Measurements from ENCODE around the gene BCDIN3D.

DNA sequence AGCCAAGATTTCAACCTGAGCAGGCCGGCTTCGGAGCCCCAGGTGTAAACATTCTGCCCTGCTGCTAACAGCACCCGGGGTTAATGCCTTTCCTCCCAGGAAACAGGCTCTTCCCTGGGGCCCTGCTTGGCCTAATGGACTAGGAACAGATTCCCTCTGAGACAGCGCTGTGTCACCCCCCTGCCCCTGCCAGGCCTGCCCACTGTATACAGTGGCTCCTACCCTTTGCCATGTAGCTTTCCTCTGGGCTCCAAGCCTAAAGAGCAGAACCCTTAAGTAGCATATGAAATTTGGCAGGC is 28.3 kb upstream of the BCDIN3D start:
- TF ChIP-seq, protein P1, sequence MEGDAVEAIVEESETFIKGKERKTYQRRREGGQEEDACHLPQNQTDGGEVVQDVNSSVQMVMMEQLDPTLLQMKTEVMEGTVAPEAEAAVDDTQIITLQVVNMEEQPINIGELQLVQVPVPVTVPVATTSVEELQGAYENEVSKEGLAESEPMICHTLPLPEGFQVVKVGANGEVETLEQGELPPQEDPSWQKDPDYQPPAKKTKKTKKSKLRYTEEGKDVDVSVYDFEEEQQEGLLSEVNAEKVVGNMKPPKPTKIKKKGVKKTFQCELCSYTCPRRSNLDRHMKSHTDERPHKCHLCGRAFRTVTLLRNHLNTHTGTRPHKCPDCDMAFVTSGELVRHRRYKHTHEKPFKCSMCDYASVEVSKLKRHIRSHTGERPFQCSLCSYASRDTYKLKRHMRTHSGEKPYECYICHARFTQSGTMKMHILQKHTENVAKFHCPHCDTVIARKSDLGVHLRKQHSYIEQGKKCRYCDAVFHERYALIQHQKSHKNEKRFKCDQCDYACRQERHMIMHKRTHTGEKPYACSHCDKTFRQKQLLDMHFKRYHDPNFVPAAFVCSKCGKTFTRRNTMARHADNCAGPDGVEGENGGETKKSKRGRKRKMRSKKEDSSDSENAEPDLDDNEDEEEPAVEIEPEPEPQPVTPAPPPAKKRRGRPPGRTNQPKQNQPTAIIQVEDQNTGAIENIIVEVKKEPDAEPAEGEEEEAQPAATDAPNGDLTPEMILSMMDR (IDR thresholded peaks at IDR 0.05): no peak
- TF ChIP-seq POLR2A (IDR thresholded peaks at IDR 0.05): no peak
